Endothelial cell of umbilical vein (primary cell): Measurements from ENCODE around the gene TANGO2. TPM values are rescaled to one million over a fixed set of nuclear protein-coding genes. Genes with fewer than 3 reads are reported as not detected.

ENCODE experiments used
- BruUV-seq: library from RNA; stranded (reverse); fragments of 400-500 nt; replicated peaks from 2 replicates; lab custom pipeline; 2021; lab: Mats Ljungman, UMichigan
- CTCF ChIA-PET: fragments of 300-600, 350-600 bp; sonication (Branson Sonifier 250); formaldehyde crosslinking; loops from one replicate; lab custom pipeline; 2021; ENCODE audit warnings: antibody characterized with exemption, inconsistent platforms; lab: Charles Lee
- POLR2A ChIA-PET: fragments of 300-600, 350-600 bp; sonication (Branson Sonifier 250); formaldehyde crosslinking; loops from one replicate; lab custom pipeline; 2021; ENCODE audit warnings: antibody characterized with exemption, inconsistent platforms; lab: Charles Lee
- DNase-seq: peaks from one replicate; pipeline ENCODE4 v3.0.0-alpha.2; 2011; ENCODE audit warnings: low read depth, low spot score
- FAIRE-seq: peaks from 2 replicates; lab custom pipeline; 2011; peaks lifted over from hg19 to GRCh38; lab: Jason Lieb, UNC
- H2AFZ ChIP-seq: 2 replicates; pipeline ENCODE4 v1.6.0; 2012; ENCODE audit warnings: low read depth, low read length, control low read depth, inconsistent platforms
- H3K27ac ChIP-seq: 2 replicates; pipeline ENCODE4 v1.5.1; 2011; ENCODE audit warnings: low read depth, mild to moderate bottlenecking, control low read depth, low read length, moderate library complexity; ENCODE audit not compliant: insufficient read depth
- H3K27me3 ChIP-seq, 2 experiments: 2 replicates each; pipeline versions ENCODE4 v1.6.0 to v1.6.1; 2011; ENCODE audit warnings: low read length in 2 of 2, mixed read lengths in 1 of 2; ENCODE audit not compliant: control insufficient read depth in 2 of 2, insufficient read depth in 2 of 2
- H3K36me3 ChIP-seq, 2 experiments: 2 replicates in 1 of 2; 3 replicates in 1 of 2; pipeline ENCODE4 v1.5.1; 2011; ENCODE audit warnings: low read length in 2 of 2, mild to moderate bottlenecking in 1 of 2, moderate library complexity in 1 of 2; ENCODE audit not compliant: control insufficient read depth in 2 of 2, insufficient read depth in 2 of 2; ENCODE audit errors: extremely low read depth in 1 of 2
- H3K4me1 ChIP-seq: 3 replicates; pipeline ENCODE4 v1.5.1; 2011; ENCODE audit warnings: mild to moderate bottlenecking, low read length; ENCODE audit not compliant: control insufficient read depth, insufficient read depth; ENCODE audit errors: extremely low read depth
- H3K4me2 ChIP-seq: 2 replicates; pipeline ENCODE4 v1.6.1; 2011; ENCODE audit warnings: low read length, control low read depth, mixed read lengths; ENCODE audit not compliant: insufficient read depth
- H3K4me3 ChIP-seq, 3 experiments: fragments of 200-600 bp in 1 of 3; sonication (generic), shearing (Covaris generic) in 1 of 3; replicated peaks in 1 of 3; 2 replicates each; pipeline ENCODE4 v1.5.1; 2011 to 2016; ENCODE audit warnings: control low read depth in 3 of 3, low read length in 3 of 3, mild to moderate bottlenecking in 2 of 3, inconsistent platforms in 1 of 3, low read depth in 1 of 3, moderate library complexity in 1 of 3; ENCODE audit not compliant: insufficient read depth in 1 of 3
- H3K79me2 ChIP-seq: 2 replicates; pipeline ENCODE4 v1.6.0; 2012; ENCODE audit warnings: low read length, inconsistent platforms; ENCODE audit not compliant: control insufficient read depth, insufficient read depth
- H3K9ac ChIP-seq: replicated peaks from 2 replicates; pipeline ENCODE3; 2011; ENCODE audit warnings: low read length, control low read depth; ENCODE audit not compliant: insufficient read depth; ENCODE audit errors: extremely low read depth
- H3K9me1 ChIP-seq: replicated peaks from 3 replicates; pipeline ENCODE4 v1.6.0; 2011; ENCODE audit warnings: mild to moderate bottlenecking, low read length; ENCODE audit not compliant: control insufficient read depth, insufficient read depth; ENCODE audit errors: extremely low read depth
- H3K9me3 ChIP-seq: replicated peaks from 2 replicates; pipeline ENCODE4 v1.5.1; 2012; ENCODE audit warnings: low read length, inconsistent platforms; ENCODE audit not compliant: control insufficient read depth, insufficient read depth
- H4K20me1 ChIP-seq: replicated peaks from 2 replicates; pipeline ENCODE3; 2011; ENCODE audit warnings: mild to moderate bottlenecking, low read length; ENCODE audit not compliant: control insufficient read depth, insufficient read depth; ENCODE audit errors: extremely low read depth
- EZH2 ChIP-seq: IDR thresholded peaks from 2 replicates; pipeline ENCODE4 v1.6.1; 2012; ENCODE audit warnings: borderline replicate concordance, low read depth, mild to moderate bottlenecking, moderate library complexity, low read length, inconsistent platforms; ENCODE audit not compliant: severe bottlenecking
- FOS ChIP-seq: IDR thresholded peaks from 2 replicates; pipeline ENCODE4 v1.6.1; 2011; ENCODE audit warnings: mild to moderate bottlenecking, low read length, moderate library complexity, borderline replicate concordance; ENCODE audit not compliant: insufficient read depth
- GATA2 ChIP-seq: IDR thresholded peaks from 2 replicates; pipeline ENCODE4 v1.7.0; 2011; ENCODE audit warnings: low read depth, mild to moderate bottlenecking, moderate library complexity, mixed read lengths, low read length; ENCODE audit not compliant: insufficient read length, insufficient read depth
- JUN ChIP-seq: IDR thresholded peaks from 2 replicates; pipeline ENCODE4 v1.6.1; 2011; ENCODE audit warnings: borderline replicate concordance, low read depth; ENCODE audit not compliant: insufficient read length, insufficient read depth
- MYC ChIP-seq: IDR thresholded peaks from one replicate; pipeline ENCODE4 v1.6.1; 2011; ENCODE audit warnings: mild to moderate bottlenecking, low read depth, low read length
- POLR2A ChIP-seq: IDR thresholded peaks from 2 replicates; pipeline ENCODE4 v1.6.1; 2012; ENCODE audit warnings: low read depth, mild to moderate bottlenecking, control low read depth, low read length
- POLR2AphosphoS5 ChIP-seq: IDR thresholded peaks from 2 replicates; pipeline ENCODE4 v1.6.1; 2012; ENCODE audit warnings: low read depth, mild to moderate bottlenecking, control low read depth, low read length, moderate library complexity; ENCODE audit not compliant: insufficient read depth
- dilution Hi-C: fragments of 300-500 bp; cut with MboI; formaldehyde crosslinking; loops from one replicate; pipeline ENCODE4 v1.15.0; 2019; ENCODE audit warnings: low sequenced_read_pairs; ENCODE audit not compliant: extremely low pct_ligation_motif_present
- intact Hi-C: fragments of 100-400 bp; cut with micrococcal nuclease; formaldehyde crosslinking; loops from one replicate; pipeline ENCODE4 v1.10.0; 2022
- polyA plus RNA-seq, 4 experiments: library from polyadenylated mRNA; depleted of rRNA in 3 of 4; stranded (reverse) in 3 of 4; unstranded in 1 of 4; fragments of >200 nt; gene quantifications; 2 replicates each; pipeline versions ENCODE4 v1.2.1 to v1.2.3, GENCODE V29; 2011 to 2012; ENCODE audit warnings: missing spikeins in 1 of 4
- total RNA-seq: library from RNA; stranded (reverse); gene quantifications from 2 replicates; pipeline ENCODE4 v1.2.3, GENCODE V29; 2021
- TF ChIP-seq, protein P1 (sequence below): IDR thresholded peaks from 2 replicates; pipeline ENCODE4 v1.6.1; 2011; ENCODE audit not compliant: insufficient read depth, insufficient read length
- TF ChIP-seq, protein P2 (sequence below), 2 donors: IDR thresholded peaks; 1 replicate in 1 of 2; 2 replicates in 1 of 2; pipeline ENCODE4 v1.5.1; 2011; ENCODE audit warnings: low read length in 2 of 2, mild to moderate bottlenecking in 2 of 2, moderate library complexity in 2 of 2, control low read depth in 1 of 2, inconsistent platforms in 1 of 2, low read depth in 1 of 2; ENCODE audit not compliant: insufficient read depth in 1 of 2; ENCODE audit errors: extremely low read depth in 1 of 2

TANGO2 gene
- total and polyA plus RNA-seq, 2 donors (not counting 3 experiments of a cell fraction or from before 2014, with no cell fraction given) = 40.0 to 49.3 TPM

DNA sequence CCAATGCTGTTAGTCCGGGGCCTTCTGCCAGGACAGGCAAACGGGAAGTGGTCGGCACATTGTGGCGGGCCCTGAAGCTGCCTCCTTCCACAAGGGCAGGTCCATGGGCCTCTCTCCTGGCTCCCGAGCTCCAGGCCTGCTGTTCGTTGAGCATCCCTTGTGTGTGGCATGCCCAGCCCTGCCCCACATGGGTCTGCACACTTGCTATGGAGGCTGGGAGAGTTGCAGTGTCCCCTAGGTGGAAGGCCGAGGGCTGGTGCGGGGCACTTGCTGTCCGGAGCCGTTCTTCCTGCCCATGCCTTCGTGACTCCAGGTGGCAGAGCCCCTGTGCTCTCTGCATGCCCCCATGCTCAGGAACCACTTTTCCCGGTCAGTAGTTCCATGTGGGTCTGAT lies 33.1 kb downstream of the TANGO2 start:
- Histone ChIP-seq H3K4me1 (no peaks in the 10 kb centered on the region), H3K9me1 (no peaks in the 10 kb centered on the region), H3K4me3 (no peak overlapping the region), H3K9ac (no peak overlapping the region), H4K20me1 (no peaks in the 10 kb centered on the region), H3K27me3 (no peaks in the 10 kb centered on the region), H3K4me2 (no peak overlapping the region), H3K36me3 (peaks cover 0 to 32% of the 10 kb centered on the region in 2 experiments), H3K27ac (no peak overlapping the region), H3K79me2 (no peaks in the 10 kb centered on the region), H3K9me3 (no peaks in the 10 kb centered on the region), H2AFZ (no peak overlapping the region)
- intact Hi-C loops = no loop called here
- no peak for DNase-seq
- TF ChIP-seq MYC (no peak), JUN (no peak), EZH2 (no peak), FOS (no peak), POLR2AphosphoS5 (no peak), GATA2 (no peak), POLR2A (no peak)
- TF ChIP-seq, protein P1, sequence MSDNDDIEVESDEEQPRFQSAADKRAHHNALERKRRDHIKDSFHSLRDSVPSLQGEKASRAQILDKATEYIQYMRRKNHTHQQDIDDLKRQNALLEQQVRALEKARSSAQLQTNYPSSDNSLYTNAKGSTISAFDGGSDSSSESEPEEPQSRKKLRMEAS = no peak
- TF ChIP-seq, protein P2, sequence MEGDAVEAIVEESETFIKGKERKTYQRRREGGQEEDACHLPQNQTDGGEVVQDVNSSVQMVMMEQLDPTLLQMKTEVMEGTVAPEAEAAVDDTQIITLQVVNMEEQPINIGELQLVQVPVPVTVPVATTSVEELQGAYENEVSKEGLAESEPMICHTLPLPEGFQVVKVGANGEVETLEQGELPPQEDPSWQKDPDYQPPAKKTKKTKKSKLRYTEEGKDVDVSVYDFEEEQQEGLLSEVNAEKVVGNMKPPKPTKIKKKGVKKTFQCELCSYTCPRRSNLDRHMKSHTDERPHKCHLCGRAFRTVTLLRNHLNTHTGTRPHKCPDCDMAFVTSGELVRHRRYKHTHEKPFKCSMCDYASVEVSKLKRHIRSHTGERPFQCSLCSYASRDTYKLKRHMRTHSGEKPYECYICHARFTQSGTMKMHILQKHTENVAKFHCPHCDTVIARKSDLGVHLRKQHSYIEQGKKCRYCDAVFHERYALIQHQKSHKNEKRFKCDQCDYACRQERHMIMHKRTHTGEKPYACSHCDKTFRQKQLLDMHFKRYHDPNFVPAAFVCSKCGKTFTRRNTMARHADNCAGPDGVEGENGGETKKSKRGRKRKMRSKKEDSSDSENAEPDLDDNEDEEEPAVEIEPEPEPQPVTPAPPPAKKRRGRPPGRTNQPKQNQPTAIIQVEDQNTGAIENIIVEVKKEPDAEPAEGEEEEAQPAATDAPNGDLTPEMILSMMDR (IDR thresholded peaks at IDR 0.05; ENCODE audit: extremely low read depth in 1 of 2, insufficient read depth in 1 of 2, low read depth in 1 of 2, low read length in 2 of 2) = no peak
- dilution Hi-C loops = no loop called here
- POLR2A ChIA-PET = no interaction called here
- CTCF ChIA-PET = no interaction called here
- no TSS peak for BruUV-seq
- FAIRE-seq = no peak
